Measurements from ENCODE around the gene IFNAR2.

The IFNAR2 gene

GRCh38 chr21:33267250-33267649 lies 37.5 kb downstream of the IFNAR2 start:
- DNase-seq (ENCODE audit: low read depth in 2 of 2) = no peak

- no peak for DNase-seq (ENCODE audit: low read depth in 2 of 2)
Observed at GRCh38 chr21:33268393-33268736, 38.6 kb downstream of the IFNAR2 start.

GRCh38 chr21:33268737-33269441 lies 39.2 kb downstream of the IFNAR2 start:
- DNase-seq (ENCODE audit: low read depth in 2 of 2) = peak in 1 of 2 donors; percentile 24

DNA sequence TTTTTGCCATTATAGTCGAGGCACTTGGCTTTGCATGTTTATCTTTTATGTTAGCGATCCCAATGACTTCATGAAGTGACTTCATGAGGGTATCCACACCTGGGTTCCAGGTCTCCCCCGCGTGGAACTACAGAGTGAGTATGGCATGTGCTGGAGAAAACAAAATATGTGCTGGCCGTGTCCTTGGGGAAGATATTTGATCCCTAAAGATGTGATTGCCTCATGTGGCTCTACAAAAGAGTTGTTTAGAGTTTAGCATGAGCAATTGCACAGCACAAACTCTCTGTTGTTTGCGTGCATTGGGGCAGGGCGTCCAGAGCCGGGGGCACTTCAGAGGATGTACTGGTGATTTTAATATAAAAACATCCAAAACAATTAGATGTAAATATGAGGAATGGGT lies 41.2 kb downstream of the IFNAR2 start:
- DNase-seq (ENCODE audit: low read depth in 2 of 2) = no peak

DNA sequence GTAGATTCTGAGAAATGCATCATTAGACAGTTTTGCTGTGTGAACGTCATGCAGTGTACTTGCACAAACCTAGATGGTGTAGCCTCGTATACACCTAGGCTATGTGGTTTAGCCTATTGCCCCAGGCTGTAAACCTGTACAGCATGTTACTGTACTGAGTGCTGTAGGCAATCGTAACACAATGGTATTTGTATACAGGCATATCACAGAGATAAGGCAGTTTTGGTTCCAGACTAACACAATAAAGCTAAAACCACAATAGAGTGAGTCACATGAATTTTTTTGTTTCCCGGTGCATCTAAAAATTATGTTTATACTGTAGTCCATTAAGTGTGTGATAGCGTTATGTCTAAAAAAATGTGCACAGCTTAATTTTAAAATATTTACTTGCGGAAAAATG lies 43.3 kb downstream of the IFNAR2 start:
- DNase-seq (ENCODE audit: low read depth in 2 of 2) = no peak

- DNase-seq (ENCODE audit: low read depth in 2 of 2) = no peak
Observed at GRCh38 chr21:33278721-33279120, 49.0 kb downstream of the IFNAR2 start.

DNA sequence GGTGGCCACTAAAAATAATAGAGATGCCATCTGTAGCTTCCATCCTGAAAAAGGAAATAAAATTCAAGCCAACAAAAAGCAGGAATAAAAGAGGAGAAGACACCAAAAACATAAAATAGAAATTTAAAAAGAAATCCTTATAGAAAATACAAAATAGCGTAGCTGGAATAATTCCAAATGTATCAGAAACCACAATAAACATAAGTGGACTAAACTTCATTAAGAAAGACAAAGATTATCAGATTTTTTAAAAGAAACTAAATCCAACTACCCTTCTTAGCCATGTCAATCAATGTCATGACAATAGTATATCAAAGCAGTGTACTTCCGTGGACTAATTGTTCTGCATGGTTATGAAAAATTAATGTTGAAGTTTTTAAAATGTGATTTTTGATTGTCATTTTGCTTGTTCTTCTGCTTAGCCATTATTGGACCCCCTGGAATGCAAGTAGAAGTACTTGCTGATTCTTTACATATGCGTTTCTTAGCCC lies 49.6 kb downstream of the IFNAR2 start:
- no peak for DNase-seq (ENCODE audit: low read depth in 2 of 2)

Data from stimulated activated CD8-positive, alpha-beta memory T cell treated with anti-CD3 and anti-CD28 coated beads, Interleukin-15, amount 100 ng/mL, for 48 hours (primary cell).